HEK293 (cell line): ENCODE measurements around the gene STIP1.
A peak's percentile ranks its signal among the peaks of the same experiment; 100 is the strongest.

Experiments
- CTCF ChIA-PET: fragments of 350-600 bp; formaldehyde crosslinking; extraction: SDS; loops from one replicate; lab custom pipeline; 2021; ENCODE audit warnings: antibody characterized with exemption; lab: Yijun Ruan, JAX
- POLR2A ChIA-PET: fragments of 300-600 bp; formaldehyde crosslinking; extraction: SDS; loops from one replicate; lab custom pipeline; 2020; ENCODE audit warnings: antibody characterized with exemption, inconsistent platforms; lab: Yijun Ruan, JAX
- H3K27ac ChIP-seq: fragments of 200-500 bp; sonication (Bioruptor generic); 2 replicates; pipeline ENCODE4 v1.5.1; 2014; ENCODE audit warnings: low read depth, low read length, control low read depth, inconsistent platforms; ENCODE audit errors: extremely low read depth
- H3K36me3 ChIP-seq, 2 experiments: fragments of 200-500 bp in 1 of 2; sonication (Bioruptor generic) in 1 of 2; 1 replicate in 1 of 2; 2 replicates in 1 of 2; pipeline ENCODE4 v1.5.1; 2014 to 2017; ENCODE audit warnings: inconsistent platforms in 2 of 2, low read length in 2 of 2; ENCODE audit not compliant: control insufficient read depth in 2 of 2, insufficient read depth in 1 of 2
- H3K4me1 ChIP-seq: fragments of 200-500 bp; sonication (Bioruptor generic); 2 replicates; pipeline ENCODE4 v1.5.1; 2014; ENCODE audit warnings: mild to moderate bottlenecking, low read length, inconsistent platforms; ENCODE audit not compliant: control insufficient read depth, insufficient read depth
- H3K4me3 ChIP-seq: 2 replicates; pipeline ENCODE4 v1.5.1; 2011; ENCODE audit warnings: low read depth, mild to moderate bottlenecking, control low read depth, low read length, moderate library complexity
- H3K9me3 ChIP-seq: fragments of 200-500 bp; sonication (Bioruptor generic); 2 replicates; pipeline ENCODE4 v1.5.1; 2014; ENCODE audit warnings: low read depth, low read length, inconsistent platforms; ENCODE audit not compliant: control insufficient read depth, insufficient read depth
- EGR2 ChIP-seq: fragments of 450-650 bp; formaldehyde crosslinking; IDR thresholded peaks from 2 replicates; pipeline ENCODE4 v1.5.1; 2016; ENCODE audit warnings: low read depth, missing biosample characterization, missing genetic modification characterization
- GFI1B ChIP-seq: fragments of 450-650 bp; formaldehyde crosslinking; IDR thresholded peaks from 2 replicates; pipeline ENCODE4 v1.5.1; 2016; ENCODE audit warnings: missing biosample characterization, missing genetic modification characterization
- GLI4 ChIP-seq: fragments of 450-650 bp; formaldehyde crosslinking; IDR thresholded peaks from 2 replicates; pipeline ENCODE4 v1.5.1; 2016; ENCODE audit warnings: missing biosample characterization, missing genetic modification characterization
- HOXC10 ChIP-seq: sonication (generic); formaldehyde crosslinking; IDR thresholded peaks from 2 replicates; pipeline ENCODE4 v1.8.1; 2023; ENCODE audit warnings: mild to moderate bottlenecking, missing genetic modification reagents
- KLF1 ChIP-seq: fragments of 450-650 bp; formaldehyde crosslinking; IDR thresholded peaks from 2 replicates; pipeline ENCODE4 v1.5.1; 2016; ENCODE audit warnings: missing biosample characterization, missing genetic modification characterization
- MZF1 ChIP-seq: fragments of 450-650 bp; formaldehyde crosslinking; IDR thresholded peaks from 2 replicates; pipeline ENCODE4 v1.5.1; 2017; ENCODE audit warnings: missing biosample characterization, missing genetic modification characterization, borderline replicate concordance
- SCRT2 ChIP-seq: fragments of 450-650 bp; formaldehyde crosslinking; IDR thresholded peaks from 2 replicates; pipeline ENCODE4 v1.5.1; 2016; ENCODE audit warnings: missing biosample characterization, missing genetic modification characterization
- YY2 ChIP-seq: fragments of 450-650 bp; formaldehyde crosslinking; IDR thresholded peaks from 2 replicates; pipeline ENCODE4 v1.5.1; 2016; ENCODE audit warnings: missing biosample characterization, missing genetic modification characterization
- ZFHX2 ChIP-seq: fragments of 450-650 bp; formaldehyde crosslinking; conservative IDR thresholded peaks from 2 replicates; pipeline ENCODE4 v1.5.1; 2016; ENCODE audit warnings: missing biosample characterization, missing genetic modification characterization
- ZIC2 ChIP-seq: fragments of 450-650 bp; formaldehyde crosslinking; IDR thresholded peaks from 2 replicates; pipeline ENCODE4 v1.5.1; 2016; ENCODE audit warnings: missing biosample characterization, missing genetic modification characterization
- ZNF350 ChIP-seq: fragments of 450-650 bp; formaldehyde crosslinking; IDR thresholded peaks from 2 replicates; pipeline ENCODE4 v1.5.0; 2017; ENCODE audit warnings: missing biosample characterization, mild to moderate bottlenecking, missing genetic modification characterization
- ZNF473 ChIP-seq: fragments of 450-650 bp; formaldehyde crosslinking; IDR thresholded peaks from 2 replicates; pipeline ENCODE4 v1.5.1; 2017; ENCODE audit warnings: missing biosample characterization, missing genetic modification characterization
- ZNF792 ChIP-seq: fragments of 450-650 bp; formaldehyde crosslinking; IDR thresholded peaks from 2 replicates; pipeline ENCODE4 v1.5.1; 2016; ENCODE audit warnings: missing biosample characterization, missing genetic modification characterization
- TF ChIP-seq, protein P1 (sequence below): fragments of 450-650 bp; formaldehyde crosslinking; IDR thresholded peaks from 2 replicates; pipeline ENCODE4 v1.5.1; 2016; ENCODE audit warnings: missing biosample characterization, missing genetic modification characterization

The STIP1 gene

DNA sequence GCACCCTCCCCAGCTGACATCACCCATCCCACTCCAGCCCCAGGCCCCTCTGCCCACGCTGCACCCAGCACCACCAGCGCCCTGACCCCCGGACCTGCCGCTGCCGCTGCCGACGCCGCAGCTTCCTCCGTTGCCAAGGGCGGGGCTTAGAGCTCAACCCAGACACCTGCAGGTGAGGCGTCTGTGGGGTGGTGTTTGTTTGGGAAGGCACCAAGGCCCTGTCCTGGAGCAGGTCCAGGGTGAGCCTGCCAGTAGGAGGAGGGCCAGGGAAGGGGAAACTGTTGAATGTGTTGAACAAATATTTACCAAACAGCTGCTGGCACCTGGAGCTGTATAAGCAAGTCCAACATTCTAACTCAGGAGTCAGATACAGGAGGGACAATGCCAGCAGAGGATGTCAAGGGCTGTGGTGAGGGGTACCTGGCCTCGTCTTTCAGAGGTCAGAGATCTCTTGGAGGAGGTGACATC is 51.5 kb downstream of the STIP1 start:
- H3K4me1 ChIP-seq, result no peaks in the 10 kb centered on the region
- H3K9me3 ChIP-seq, result no peaks in the 10 kb centered on the region
- H3K36me3 ChIP-seq, result peaks cover 0 to 31% of the 10 kb centered on the region in 2 experiments; a peak in 1 of 3 replicates
- H3K27ac ChIP-seq, result no peak overlapping the region
- POLR2A ChIA-PET, result interaction anchor here (3.9 kb wide), 1 partner anchor 11 kb away, joined by 12 read pairs; the partner anchor contains the start of genes NUDT22 and TRPT1
- CTCF ChIA-PET, result interaction anchor here (1.2 kb wide), 1 partner anchor 118 kb away, joined by 8 read pairs; no protein-coding TSS in a partner anchor
- no peak for TF ChIP-seq ZNF473 (tag by site-specific recombination)
- TF ChIP-seq ZNF792 (tag by site-specific recombination), result no peak
- no peak for TF ChIP-seq GLI4 (tag by site-specific recombination)
- no peak for TF ChIP-seq MZF1
- peak; percentile 85 for TF ChIP-seq ZFHX2 (tag by site-specific recombination)
- peak; percentile 76 for TF ChIP-seq EGR2 (tag by site-specific recombination)
- peak; percentile 80 for TF ChIP-seq SCRT2
- no peak overlapping the region for H3K4me3 ChIP-seq

DNA sequence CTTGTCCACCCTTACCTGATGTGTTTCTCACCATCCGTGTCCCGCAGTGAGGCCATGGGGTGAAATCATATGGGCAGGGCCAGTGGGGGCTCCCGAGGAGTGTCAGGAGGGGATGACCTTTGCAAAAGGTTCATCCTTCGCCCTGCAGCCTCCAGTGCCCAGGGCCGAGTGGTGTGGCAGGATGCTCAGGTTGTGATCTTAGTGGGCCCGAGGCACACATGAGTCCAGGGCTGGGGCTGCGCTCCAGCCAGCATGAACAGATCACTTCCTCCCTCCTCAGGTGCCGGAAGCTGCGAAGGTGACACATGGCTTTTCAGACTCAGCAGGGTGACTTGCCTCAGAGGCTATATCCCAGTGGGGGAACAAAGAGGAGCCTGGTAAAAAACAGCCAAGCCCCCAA is 52.1 kb downstream of the STIP1 start:
- H3K4me3 ChIP-seq, result no peak overlapping the region
- H3K36me3 ChIP-seq, result peaks cover 0 to 33% of the 10 kb centered on the region in 2 experiments; a peak in 1 of 3 replicates
- no peaks in the 10 kb centered on the region for H3K4me1 ChIP-seq
- POLR2A ChIA-PET, result interaction anchor here (0.5 to 3.9 kb wide), 2 partner anchors 12 to 34 kb away, joined by 3 to 12 read pairs; partner anchors contain the start of genes NUDT22 and TRPT1
- H3K9me3 ChIP-seq, result no peaks in the 10 kb centered on the region
- CTCF ChIA-PET, result interaction anchor here (1.2 kb wide), 1 partner anchor 117 kb away, joined by 8 read pairs; no protein-coding TSS in a partner anchor
- no peak for TF ChIP-seq HOXC10 (CRISPR knock-in tag)
- 0 out of 2 replicates have a peak, but pooled peaks have one; percentile 22 for TF ChIP-seq ZIC2 (tag by site-specific recombination)
- TF ChIP-seq, all 188 proteins: peak for 1
- H3K27ac ChIP-seq, result no peak overlapping the region

DNA sequence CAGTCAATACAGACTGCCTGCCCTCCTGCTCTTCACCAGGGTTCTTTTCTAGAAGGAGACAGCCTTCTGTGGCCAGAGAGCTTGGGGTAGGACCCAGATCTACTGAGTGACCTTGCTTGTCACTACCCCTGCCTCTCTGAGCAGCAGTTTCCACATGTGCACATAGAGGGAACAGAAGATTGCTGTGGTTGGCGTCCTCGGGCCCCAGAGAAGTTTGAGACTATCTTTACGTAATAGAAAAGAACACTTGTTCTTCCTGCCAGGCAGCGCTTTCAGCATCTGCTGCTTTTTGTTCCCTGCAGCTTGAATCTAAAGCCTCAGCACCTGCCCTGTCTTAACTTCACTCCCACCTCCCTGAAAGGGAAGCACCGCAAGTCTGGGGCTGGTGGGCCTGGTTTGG is 53.0 kb downstream of the STIP1 start:
- Histone ChIP-seq H3K9me3 (no peaks in the 10 kb centered on the region), H3K36me3 (peaks cover 0 to 42% of the 10 kb centered on the region in 2 experiments; a peak in 1 of 3 replicates), H3K27ac (no peak overlapping the region), H3K4me1 (no peaks in the 10 kb centered on the region), H3K4me3 (no peak overlapping the region)
- CTCF ChIA-PET, result interaction anchor here (0.7 kb wide), 1 partner anchor 31 kb away, joined by 3 read pairs; no protein-coding TSS in a partner anchor
- POLR2A ChIA-PET, result interaction anchor here (0.8 to 3.9 kb wide), 2 partner anchors 13 kb away, joined by 12 to 14 read pairs; partner anchors contain the start of genes NUDT22 and TRPT1
- TF ChIP-seq ZNF350 (tag by site-specific recombination) (no peak), GFI1B (tag by site-specific recombination) (no peak)
- TF ChIP-seq, protein P1, sequence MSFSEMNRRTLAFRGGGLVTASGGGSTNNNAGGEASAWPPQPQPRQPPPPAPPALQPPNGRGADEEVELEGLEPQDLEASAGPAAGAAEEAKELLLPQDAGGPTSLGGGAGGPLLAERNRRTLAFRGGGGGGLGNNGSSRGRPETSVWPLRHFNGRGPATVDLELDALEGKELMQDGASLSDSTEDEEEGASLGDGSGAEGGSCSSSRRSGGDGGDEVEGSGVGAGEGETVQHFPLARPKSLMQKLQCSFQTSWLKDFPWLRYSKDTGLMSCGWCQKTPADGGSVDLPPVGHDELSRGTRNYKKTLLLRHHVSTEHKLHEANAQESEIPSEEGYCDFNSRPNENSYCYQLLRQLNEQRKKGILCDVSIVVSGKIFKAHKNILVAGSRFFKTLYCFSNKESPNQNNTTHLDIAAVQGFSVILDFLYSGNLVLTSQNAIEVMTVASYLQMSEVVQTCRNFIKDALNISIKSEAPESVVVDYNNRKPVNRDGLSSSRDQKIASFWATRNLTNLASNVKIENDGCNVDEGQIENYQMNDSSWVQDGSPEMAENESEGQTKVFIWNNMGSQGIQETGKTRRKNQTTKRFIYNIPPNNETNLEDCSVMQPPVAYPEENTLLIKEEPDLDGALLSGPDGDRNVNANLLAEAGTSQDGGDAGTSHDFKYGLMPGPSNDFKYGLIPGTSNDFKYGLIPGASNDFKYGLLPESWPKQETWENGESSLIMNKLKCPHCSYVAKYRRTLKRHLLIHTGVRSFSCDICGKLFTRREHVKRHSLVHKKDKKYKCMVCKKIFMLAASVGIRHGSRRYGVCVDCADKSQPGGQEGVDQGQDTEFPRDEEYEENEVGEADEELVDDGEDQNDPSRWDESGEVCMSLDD (tag by site-specific recombination), result no peak

DNA sequence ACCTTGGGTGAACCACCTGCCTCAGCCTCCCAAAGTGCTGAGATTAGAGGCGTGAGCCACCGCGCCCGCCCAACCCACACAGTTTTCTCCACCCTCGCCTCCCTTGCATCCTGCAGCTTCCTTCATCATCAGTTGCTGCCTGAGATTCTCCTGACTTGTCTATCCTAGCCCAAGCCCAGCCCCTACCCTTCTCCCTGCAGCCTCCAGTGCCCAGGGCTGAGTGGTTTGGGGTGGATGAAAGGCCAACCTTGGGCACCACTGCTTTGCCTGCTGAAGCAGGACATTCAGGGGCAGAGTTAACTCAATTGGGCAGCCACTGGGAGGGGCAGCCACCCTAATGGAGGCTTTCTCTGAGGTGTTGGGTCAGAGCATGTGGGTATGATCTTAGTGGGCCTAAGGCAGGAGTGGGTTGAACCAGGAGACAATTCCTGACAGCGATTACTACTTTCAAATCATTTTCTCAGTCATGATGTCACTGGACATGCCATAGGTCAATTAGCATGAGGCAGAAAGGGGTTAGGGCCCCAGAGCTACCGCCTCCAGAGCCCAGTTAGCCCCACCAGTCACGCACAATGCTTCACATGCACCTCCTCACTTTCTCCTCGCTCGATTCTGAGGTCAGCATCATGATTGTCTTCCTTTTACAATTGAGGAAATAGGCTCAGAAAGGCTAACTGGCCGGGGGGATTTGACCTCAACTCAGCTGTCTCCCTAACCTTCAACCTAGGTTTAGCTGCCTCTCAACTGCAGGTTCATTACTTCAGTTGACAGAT is 53.9 kb downstream of the STIP1 start:
- peak overlapping the region; percentile 55 for H3K27ac ChIP-seq
- peaks cover 0 to 48% of the 10 kb centered on the region in 2 experiments; a peak in 1 of 3 replicates for H3K36me3 ChIP-seq
- H3K9me3 ChIP-seq, result no peaks in the 10 kb centered on the region
- H3K4me3 ChIP-seq, result peak overlapping the region; percentile 75
- no peaks in the 10 kb centered on the region for H3K4me1 ChIP-seq
- ChIA-PET CTCF (interaction anchor here (0.6 kb wide), 1 partner anchor 54 kb away, joined by 3 read pairs; no protein-coding TSS in a partner anchor), POLR2A (interaction anchor here (0.6 to 3.9 kb wide), 5 partner anchors 10 to 72 kb away, joined by 3 to 14 read pairs (median 3); partner anchors contain the start of genes DNAJC4, NUDT22 and TRPT1)
- TF ChIP-seq ZFHX2 (tag by site-specific recombination) (peak; percentile 15), YY2 (tag by site-specific recombination) (no peak), EGR2 (tag by site-specific recombination) (peak; percentile 25; the same call in 1 of the 2 replicates), KLF1 (tag by site-specific recombination) (peak; percentile 40; the same call in 1 of the 2 replicates)
